Stimulated activated CD8-positive, alpha-beta memory T cell treated with anti-CD3 and anti-CD28 coated beads, Interleukin-15, amount 100 ng/mL, for 48 hours (primary cell): ENCODE data around the gene RAD21L1.
"Not testable (repeated sequence)": the region's sequence is repeated elsewhere in the genome, so short reads cannot be mapped to it uniquely, and the experiment has no call there.

Source experiments
- DNase-seq, 2 donors: peaks; one replicate each; pipeline ENCODE4 v3.0.0-alpha.2; 2020; ENCODE audit warnings: low read depth in 2 of 2

RAD21L1 gene

DNA sequence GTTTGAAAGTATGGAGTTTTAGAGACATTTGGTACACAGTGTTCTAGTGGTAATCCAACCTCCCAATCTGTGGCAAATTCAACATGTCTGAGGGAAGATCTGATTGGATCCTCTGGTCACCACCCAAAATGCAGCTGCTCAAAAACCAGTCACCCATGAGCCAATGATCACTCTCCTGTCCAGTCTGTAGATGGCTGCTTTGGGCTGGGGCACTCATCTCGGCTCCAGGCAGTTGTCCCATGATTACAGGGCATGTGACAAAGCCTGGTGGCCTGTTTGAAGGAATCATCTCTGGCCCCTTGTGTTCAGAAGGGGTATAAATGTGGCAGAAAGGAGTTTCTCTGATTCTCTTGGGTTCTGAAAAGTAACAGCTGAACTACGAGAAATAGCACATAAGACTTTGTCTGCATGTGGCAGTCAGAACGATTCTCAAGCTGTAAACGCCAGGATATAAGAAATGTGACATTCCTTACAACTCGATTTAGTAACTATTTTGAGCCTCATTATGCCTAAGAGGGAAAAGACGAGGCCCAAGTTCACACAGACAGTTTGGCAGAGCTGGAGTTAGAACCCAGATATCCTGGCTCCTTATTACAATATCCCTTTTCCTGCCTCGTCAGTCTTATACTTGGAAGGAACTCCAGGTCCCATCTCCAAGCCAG is 26.5 kb upstream of the RAD21L1 start:
- DNase-seq = no peak

DNA sequence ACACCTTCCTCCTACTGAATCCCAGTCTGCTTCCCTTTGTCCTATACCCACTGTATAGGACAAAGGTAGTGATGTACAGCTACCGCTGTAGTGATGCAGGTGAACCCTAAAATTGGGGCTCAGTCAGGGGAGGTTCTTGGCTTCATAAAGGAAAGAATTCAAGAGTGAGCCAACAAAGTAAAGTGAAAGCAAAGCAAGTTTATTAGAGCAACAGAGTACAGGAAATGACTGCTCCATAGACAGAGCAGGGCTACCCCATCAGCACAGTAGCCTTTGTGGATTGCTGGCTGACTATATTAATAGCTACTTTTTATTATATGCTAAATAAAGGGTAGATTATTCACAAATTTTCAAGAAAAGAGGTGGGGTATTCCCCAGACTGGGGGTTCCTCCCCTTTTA is 25.9 kb upstream of the RAD21L1 start:
- DNase-seq = no peak

DNA sequence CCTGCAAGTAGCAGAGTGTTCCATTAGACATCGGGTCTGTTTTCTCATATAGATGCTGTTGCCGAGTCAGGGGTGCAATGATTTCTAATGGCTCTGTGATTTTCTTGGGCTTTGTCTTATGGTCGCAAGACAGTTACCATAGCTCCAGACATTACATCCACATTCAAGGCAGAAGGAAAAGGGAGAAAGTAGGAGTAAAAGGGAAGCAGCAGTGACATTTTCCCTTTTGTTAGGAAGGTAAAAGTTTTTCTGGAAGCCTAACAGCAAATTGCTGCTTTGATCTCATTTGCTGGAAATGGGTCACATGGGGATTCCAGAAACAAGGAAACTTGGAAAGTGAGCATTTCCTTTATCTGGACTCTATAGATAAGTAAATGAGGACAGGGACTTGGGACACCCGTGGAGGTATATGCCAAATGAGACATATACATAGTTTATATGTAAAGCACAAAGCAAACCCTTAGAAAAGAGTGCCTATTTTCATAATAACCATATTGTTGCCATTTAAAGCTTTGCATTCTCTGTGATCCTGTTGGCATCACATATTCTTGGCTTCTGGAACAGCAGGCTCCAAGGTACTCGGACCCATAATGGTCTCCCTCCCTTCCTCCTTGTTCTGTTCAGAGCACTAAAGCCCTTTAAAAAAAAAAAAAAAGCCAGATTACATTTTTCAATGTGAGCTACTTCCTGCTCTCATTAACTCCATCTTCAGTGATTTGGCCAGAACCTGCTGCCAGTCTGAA is 22.9 kb upstream of the RAD21L1 start, which contains the start of gene C20orf202:
Gene C20orf202 (plus strand): TSS at position 693 of the 743 bp plus-strand sequence. CDS start 132 bp downstream, outside the sequence.
- DNase-seq = no peak

DNA sequence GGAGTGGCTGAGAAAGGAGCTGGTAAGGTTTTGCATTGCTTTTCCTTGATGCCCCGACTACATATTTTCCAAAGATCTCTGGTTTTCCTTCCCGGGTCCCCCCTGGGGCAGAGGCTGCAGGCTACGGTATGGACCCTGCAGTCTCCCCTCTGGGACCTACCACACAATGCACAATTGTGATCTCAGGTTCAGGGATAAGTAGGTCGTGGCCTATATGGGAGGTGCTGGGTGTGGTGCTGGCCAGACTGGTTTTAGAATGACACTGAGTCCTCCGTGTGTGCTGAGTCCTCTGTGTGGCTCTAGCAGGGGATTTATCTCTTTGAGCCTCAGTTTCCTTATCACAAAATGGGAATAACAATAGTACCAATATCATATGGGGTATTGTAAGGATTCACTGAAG is 22.2 kb upstream of the RAD21L1 start:
- DNase-seq = no peak

DNA sequence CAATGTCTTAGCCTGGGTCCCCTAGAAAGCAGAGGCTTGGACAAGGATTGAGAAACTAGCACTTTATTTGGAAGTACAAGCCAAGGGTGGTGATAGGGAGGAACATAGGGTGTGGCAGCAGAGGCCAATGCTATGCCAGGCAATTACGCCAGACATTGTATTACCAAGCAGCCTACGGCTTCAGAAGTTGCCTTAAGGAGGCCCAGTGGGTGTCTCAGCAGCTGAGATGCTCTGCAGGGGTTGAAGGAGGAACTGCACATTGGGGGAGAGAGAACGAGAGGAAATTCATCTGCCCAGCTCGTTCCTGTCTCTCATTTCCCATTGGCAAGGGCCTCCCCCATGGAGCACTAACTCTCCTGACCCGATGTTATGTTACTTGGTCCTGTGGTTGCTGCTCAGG is 21.7 kb upstream of the RAD21L1 start:
- no peak for DNase-seq

DNA sequence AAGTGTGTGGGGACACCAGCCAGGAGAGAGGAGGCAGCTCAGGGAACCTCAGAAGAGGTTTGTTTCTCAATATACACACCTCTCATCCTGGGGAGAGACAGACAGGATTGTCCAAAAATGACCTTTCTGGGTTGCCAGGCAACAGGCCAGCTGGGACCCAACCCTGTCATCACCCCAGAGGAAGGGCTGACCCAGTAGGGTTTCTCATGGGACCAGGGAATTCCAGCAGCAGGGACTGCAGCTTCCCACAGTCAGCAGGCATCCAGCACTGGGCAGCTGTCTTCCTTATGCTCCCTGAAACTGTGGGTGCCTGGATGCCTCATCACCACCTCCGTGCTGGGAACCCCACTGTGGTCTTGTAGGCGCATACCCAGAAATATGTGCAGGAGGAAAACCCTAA is 21.3 kb upstream of the RAD21L1 start:
- no peak for DNase-seq

DNA sequence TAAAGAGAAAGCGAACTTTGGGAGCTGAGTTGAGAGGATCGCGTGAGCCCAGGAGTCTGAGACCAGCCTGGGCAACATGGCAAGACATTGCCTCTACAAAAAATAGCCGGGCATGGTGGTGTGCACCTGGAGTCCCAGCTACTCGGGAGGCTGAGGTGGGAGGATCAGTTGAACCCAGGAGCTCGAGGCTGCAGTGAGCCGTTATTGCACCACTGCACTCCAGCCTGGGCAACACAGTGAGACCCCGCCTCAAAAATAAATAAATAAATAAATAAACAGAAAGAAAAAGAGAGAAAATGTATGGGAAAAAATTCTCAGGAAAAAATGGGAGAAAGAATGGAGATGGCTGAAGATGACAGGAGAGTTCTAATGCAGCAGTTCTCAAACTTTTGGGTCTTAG is 20.0 kb upstream of the RAD21L1 start:
- DNase-seq = no peak

DNA sequence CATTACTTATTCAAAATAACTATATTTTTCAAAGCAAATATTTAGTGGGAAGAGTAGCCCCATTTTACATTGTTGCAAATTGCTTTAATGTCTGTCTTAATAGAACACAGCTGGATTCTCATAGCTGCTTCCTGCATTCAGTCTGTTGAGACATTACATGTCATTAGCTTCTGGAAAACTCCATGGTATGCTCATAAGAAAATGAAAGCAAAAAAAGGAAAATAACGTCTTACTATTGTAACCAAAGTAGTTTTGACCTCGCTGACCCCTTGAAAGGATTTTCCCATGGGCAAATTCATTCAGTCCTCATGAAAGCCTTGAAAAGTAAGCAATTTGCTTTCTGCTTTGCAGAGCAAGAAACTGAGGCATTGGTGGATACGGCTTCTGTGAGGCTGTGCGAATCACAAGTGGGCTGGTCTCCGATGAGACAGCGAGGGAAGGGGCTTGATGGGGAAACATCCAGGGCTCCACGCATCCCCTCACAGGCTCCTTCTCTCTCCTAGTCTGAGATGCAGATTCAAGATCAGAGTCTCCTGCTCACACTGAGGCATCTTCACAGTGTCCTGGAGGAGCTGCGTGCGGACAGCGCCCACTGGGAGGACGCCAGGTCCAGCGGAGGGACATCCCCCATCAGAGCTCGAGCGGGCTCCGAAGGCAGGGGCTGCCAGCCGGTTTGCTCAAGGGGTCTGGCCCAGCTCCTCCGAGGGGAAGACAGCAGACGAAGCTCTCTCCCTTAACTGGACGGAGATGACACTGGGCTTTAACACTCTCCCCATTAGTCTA is 19.3 kb upstream of the RAD21L1 start:
- DNase-seq = no peak

DNA sequence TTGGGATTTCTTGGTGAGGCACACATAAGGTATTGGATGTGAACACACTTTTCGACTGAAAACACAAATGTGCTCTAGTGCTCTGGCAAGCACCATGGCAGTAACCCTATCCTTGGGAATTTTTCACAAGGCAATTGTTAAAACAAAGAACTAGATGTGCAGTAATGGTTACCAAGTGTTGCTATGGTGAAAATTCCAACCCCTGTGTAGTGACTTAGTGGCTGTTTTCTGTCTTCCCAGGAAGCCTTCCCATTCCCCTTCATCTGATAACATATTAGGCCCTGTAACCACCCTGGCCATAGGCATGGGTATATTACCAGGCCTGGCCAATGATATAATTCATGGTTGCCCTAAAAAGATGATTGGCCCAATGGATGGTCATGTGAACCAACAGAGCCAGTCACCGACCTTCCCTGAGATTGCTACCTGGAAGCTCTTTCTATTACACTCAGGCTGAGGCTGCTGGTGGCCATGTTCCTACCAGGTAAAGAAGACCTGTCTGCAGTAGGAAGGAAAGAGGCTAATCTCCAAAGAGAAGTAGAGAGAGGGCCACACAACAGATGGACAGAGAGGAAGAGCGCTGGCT is 18.5 kb upstream of the RAD21L1 start:
- DNase-seq = no peak

DNA sequence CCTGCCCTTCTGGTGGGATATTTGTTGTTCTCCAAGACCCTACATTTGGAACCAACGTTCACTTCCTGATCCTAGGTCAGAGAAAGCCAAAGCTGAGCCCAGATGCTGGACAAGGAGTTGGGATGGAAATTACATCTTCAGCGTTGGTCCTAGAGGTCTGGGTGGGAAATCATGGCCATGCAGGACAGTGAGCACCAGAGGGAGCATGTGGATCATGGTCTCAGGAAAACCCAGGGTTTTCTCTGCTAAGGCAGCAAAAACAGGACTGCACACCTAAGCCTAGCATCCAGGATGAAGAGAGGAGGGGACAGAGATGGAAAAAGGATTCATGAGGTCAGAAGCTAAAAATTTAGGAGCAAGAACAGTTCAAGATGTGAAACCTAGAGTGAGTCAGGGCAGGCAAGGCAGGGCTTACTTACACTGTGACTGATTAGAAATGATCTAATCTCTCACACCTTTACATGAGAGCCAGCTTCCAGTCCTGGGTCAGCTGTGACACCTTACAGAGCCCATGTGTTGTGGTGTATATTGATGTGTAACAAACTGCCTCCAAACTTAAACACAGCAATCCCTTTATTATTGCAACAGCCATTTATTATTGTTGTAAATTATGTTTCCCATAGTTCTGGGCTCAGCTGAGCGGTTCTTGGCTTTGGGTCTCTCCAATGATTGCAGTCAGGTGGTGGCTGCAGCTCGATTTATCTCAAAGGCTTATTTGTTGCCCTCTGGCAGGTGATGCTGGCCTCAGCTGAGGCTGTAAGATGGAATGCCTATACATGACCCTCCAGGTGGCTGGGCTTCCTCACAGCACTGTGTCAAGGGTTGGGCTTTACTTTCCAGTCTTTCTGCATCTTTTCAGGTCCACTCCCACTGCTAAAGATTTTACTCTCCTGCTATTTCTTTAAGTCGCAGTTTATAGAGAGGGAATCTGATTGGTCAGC is 16.1 kb upstream of the RAD21L1 start:
- DNase-seq = no peak

DNA sequence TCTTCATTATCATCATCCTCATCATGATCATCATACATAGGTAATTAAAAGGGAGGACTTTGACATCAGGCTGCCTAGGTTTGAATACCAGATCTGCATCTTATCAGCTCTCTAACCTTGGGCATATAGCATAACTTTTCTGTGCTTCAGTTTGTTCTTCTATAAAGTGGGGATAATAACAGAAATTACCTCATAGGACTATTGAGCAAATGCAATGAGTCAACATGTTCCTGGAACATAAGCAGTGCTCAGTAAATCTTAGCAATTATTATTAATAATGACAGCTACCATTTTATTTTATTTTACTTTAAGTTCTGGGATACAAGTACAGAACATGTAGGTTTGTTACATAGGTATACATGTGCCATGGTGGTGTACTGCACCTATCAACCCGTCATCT is 15.3 kb upstream of the RAD21L1 start:
- no peak for DNase-seq

DNA sequence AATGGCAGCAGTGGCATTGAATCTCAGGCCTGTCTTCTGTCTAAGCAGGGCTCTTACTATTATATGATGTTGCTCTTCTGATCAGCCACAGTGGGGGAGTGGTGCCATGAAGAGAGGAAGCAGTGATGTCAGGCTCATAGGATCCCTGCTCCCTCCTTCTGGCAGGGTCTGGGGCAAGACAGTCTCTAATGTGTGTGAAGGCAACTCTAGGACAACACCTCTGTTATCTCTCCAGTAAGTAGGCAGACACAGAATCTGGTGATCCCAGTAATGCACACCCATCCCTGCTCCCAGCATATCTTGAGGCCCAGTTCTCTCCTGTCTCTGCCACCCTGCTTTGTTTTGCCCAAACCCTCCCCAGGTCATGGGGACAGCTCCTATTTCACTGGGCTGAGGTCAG is 13.8 kb upstream of the RAD21L1 start:
- DNase-seq = no peak

DNA sequence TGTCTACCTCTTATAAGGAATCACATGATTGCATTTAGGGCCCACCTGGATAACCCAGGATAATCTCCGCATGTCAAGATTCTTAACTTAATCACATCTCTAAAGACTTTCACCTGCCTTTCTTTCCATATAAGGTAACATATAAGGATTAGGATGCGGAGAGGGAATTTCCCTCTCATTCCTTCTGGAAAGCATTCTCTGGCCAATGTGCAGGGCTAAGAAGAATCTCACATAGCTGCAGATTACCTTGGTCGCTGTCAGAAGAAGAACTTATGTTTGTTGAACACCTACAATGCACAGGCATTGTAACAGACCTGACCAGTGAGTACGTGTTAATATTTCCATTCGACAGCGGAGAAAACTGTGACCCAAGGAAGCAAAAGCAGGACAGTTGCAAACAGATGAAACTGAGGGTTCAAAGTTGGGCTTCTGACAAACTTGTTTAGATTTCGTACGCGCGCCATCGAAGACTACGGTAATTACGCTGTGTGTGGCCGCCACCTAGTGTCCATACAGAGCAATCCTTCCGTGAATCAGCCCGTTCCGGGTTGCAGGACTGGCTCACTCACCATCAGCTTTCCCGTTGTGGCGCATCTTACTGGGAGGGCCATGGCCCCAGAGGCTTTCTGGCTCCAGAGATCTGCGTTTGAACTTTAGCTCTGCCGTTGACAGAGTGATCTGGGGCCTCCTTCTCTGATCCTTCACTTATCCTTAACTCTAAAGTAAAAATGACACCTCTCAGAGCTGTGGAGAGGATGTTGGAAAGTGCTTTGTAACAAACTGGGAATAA is 13.0 kb upstream of the RAD21L1 start:
- peak in 1 of 2 donors; percentile 52 for DNase-seq

DNA sequence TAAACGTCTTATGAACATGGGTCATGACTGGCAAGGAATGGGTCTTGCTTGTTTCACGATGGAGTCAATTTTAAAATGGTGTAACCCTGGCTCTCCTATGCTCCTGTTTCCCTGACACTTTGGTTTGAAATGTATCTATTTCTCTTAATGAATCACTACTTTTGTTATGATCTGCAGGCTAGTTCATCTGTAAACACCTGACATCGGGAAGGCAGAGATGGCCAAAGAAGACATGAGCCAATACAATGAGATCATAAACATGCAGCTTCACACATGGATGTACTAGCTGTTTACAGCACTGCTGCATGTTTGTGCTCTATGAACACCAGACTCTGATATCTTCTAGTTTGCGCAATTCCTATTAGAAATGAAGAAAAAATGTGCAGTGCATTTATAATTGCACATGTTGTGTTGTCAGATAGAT is 11.0 kb upstream of the RAD21L1 start:
- DNase-seq = no peak

DNA sequence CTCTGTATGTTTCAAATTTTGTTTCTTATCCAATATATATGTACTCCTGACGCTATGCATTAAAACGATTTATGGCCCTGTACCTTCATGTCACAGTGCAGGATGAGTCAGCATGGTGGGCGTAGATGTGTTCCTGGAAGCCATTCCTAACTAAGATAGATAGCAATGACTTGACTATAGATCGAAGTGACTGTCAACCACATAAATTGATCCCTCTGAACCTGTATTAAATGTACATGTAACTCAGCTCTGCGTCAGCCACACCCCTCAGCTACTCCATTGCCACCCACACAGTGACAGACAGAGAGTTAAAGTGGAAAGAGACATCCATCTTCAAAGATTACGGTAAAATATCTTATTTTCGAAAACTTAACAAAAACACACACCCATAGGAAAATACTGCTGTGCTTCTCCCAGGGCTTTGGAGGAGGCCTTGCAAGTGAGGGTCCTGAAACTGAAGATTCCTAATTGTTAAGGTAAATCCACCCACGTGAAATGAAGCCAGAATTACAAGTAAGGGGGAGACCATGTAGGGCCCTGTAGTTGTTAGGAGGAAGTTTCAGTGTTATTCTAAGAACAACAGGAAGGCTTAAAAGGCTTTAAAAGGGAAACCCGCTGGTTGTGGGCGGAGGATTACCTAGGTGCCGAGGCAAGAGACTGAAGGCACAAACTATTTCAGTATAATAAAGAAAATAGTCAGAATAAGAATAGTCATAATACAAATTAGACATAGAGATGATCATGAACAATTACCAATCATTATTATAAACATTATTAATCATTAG is 10.3 kb upstream of the RAD21L1 start:
- DNase-seq = peak in 1 of 2 donors; percentile 69

DNA sequence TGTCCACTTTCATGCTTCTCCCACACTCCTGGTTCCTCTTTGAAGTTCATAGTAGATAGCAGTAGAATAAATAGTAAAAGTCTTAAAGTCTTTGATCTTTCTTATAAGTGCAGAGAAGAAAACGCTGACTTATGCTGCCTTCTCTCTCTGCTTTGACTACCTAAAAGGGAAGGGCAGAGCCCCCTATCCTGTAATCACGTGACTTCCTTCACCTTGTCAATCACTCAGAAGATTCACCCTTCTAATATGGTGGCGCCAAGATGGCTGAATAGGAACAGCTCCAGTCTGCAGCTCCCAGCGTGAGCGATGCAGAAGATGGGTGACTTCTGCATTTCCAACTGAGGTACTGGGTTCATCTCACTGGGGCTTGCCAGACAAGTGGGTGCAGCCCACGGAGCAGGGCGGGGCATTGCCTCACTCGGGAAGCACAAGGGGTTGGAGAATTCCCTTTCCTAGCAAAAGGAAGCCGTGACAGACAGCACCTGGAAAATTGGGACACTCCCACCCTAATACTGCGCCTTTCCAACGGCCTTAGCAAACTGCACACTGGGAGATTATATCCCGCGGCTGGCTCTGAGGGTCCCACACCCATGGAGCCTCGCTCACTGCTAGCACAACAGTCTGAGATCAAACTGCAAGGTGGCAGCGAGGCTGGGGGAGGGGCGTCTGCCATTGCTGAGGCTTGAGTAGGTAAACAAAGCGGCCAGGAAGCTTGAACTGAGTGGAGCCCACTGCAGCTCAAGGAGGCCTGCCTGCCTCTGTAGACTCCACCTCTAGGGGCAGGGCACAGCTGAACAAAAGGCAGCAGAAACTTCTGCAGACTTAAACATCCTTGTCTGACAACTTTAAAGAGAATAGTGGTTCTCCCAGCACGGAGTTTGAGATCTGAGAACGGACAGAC is 9.1 kb upstream of the RAD21L1 start:
- DNase-seq = not testable (repeated sequence)

DNA sequence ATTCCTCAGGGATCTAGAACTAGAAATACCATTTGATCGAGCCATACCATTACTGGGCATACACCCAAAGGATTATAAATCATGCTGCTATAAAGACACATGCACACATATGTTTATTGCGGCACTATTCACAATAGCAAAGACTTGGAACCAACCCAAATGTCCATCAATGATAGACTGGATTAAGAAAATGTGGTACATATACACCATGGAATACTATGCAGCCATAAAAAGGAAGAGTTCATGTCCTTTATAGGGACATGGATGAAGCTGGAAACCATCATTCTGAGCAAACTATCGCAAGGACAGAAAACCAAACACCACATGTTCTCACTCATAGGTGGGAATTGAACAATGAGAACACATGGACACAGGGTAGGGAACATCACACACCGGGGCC is 3.1 kb upstream of the RAD21L1 start:
- DNase-seq = not testable (repeated sequence)

DNA sequence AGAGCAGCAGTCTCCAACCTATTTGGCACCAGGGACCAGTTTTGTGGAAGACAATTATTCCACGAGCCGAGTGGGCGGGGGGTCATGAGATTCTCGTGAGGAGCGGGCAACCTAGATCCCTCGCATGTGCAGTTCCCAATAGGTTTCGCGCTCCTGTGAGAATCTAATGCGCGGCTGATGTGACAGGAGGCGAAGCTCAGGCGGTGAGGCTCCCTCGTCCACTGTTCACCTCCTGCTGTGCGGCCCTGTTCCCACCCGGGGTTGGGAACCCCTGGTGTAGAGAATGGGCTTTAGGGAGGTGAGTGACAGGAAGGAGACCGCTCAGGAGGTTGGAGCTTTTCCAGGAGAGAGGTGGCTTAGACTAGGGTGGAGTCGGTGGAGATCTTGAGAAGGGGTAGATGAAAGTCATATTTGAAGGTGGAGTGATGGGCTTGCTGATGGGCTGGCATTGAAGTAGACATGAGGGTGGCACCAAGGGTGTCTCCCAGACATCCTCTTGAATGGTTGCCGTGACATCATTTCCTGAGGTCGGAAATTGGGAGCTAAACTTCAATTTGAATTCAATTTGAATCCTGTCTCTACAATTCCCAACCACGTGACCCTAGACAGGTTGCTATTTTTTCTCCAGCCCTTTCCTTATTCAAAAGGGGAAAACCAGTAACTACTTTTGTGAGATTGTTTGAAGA is 1.5 kb upstream of the RAD21L1 start:
- no peak for DNase-seq
